PC-3 (cell line): ENCODE results near the gene ZNF473.
"Not testable (repeated sequence)": the region's sequence is repeated elsewhere in the genome, so short reads cannot be mapped to it uniquely, and the experiment has no call there.

Experiments used
- EZH2 ChIP-seq: fragments of 300-600 bp; sonication (generic); IDR thresholded peaks from one replicate; pipeline ENCODE4 v1.6.1; 2017; ENCODE audit warnings: antibody characterized with exemption, mild to moderate bottlenecking, low read length; ENCODE audit not compliant: unreplicated experiment
- TF ChIP-seq, protein P1 (sequence below): fragments of 300-600 bp; sonication (generic); conservative IDR thresholded peaks from 2 replicates; pipeline ENCODE4 v1.5.1; 2017; ENCODE audit warnings: antibody characterized with exemption, low read depth, mild to moderate bottlenecking, low read length

DNA sequence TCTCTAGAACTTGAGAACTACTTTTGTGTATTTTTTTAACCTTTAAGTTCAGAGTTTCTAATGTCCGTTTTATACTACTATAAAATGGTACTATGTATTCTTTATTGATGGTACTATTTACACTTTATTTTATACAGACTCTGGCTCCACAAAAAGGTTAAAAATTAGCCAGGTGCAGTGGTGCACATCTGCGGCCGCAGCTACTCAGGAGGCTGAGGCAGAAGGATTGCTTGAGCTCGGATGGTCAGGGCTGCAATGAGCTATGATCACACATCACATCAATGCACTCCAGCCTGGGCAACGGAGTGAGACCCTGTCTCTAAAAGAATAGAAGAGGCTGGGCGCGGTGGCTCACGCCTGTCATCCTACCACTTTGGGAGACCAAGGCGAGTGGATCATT lies 66.0 kb downstream of the ZNF473 start:
- TF ChIP-seq, protein P1, sequence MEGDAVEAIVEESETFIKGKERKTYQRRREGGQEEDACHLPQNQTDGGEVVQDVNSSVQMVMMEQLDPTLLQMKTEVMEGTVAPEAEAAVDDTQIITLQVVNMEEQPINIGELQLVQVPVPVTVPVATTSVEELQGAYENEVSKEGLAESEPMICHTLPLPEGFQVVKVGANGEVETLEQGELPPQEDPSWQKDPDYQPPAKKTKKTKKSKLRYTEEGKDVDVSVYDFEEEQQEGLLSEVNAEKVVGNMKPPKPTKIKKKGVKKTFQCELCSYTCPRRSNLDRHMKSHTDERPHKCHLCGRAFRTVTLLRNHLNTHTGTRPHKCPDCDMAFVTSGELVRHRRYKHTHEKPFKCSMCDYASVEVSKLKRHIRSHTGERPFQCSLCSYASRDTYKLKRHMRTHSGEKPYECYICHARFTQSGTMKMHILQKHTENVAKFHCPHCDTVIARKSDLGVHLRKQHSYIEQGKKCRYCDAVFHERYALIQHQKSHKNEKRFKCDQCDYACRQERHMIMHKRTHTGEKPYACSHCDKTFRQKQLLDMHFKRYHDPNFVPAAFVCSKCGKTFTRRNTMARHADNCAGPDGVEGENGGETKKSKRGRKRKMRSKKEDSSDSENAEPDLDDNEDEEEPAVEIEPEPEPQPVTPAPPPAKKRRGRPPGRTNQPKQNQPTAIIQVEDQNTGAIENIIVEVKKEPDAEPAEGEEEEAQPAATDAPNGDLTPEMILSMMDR = not testable (repeated sequence)
- TF ChIP-seq EZH2 = not testable (repeated sequence)
